K562 (cell line): ENCODE data around the gene ELAVL3. TPM values are rescaled to one million over a fixed set of nuclear protein-coding genes. Genes with fewer than 3 reads are reported as not detected.

Source experiments
- EHMT2 ChIP-seq: fragments of 450-650 bp; IDR thresholded peaks from 2 replicates; pipeline ENCODE4 v1.6.1; 2018; ENCODE audit warnings: antibody characterized with exemption
- HEY1 ChIP-seq: fragments of 250-450 bp; sonication (Bioruptor Pico); IDR thresholded peaks from 2 replicates; pipeline ENCODE4 v1.5.0; 2020; ENCODE audit warnings: mild to moderate bottlenecking, moderate library complexity, borderline replicate concordance
- L3MBTL2 ChIP-seq: fragments of 450-650 bp; IDR thresholded peaks from 2 replicates; pipeline ENCODE4 v1.6.1; 2016; ENCODE audit warnings: mild to moderate bottlenecking, moderate library complexity
- SIN3B ChIP-seq: fragments of 450-650 bp; IDR thresholded peaks from 2 replicates; pipeline ENCODE4 v1.6.1; 2017; ENCODE audit warnings: low read depth, mild to moderate bottlenecking, moderate library complexity
- ZBTB9 ChIP-seq: fragments of 450-650 bp; formaldehyde crosslinking; IDR thresholded peaks from 2 replicates; pipeline ENCODE4 v1.4.0; 2020; ENCODE audit warnings: mild to moderate bottlenecking, moderate library complexity
- ZNF121 ChIP-seq: sonication (generic); formaldehyde crosslinking; conservative IDR thresholded peaks from 2 replicates; pipeline ENCODE4 v1.8.0; 2022; ENCODE audit warnings: missing genetic modification reagents
- ZNF384 ChIP-seq: IDR thresholded peaks from 2 replicates; pipeline ENCODE4 v1.6.1; 2012; ENCODE audit warnings: low read depth, low read length, improper control_type of control experiment
- ZNF609 ChIP-seq: sonication (generic); formaldehyde crosslinking; IDR thresholded peaks from 2 replicates; pipeline ENCODE4 v1.8.1; 2023; ENCODE audit warnings: missing genetic modification reagents, mild to moderate bottlenecking, borderline replicate concordance
- polyA plus RNA-seq, 8 experiments: library from polyadenylated mRNA; depleted of rRNA in 4 of 8; stranded (reverse) in 5 of 8; unstranded in 3 of 8; fragments of >200 nt; fragmentation: Nextera tagmentation in 2 of 8; fragmentation: Illumina TruSeq in 1 of 8; extraction: Ambion mirVana in 2 of 8; extraction: Trizol in 1 of 8; gene quantifications; 2 replicates each; pipeline versions ENCODE4 v1.2.1 to v1.2.3, GENCODE V29; 2011 to 2014; ENCODE audit warnings: inconsistent platforms in 1 of 8, missing spikeins in 1 of 8
- total RNA-seq, 7 experiments: library from RNA; depleted of rRNA in 6 of 7; stranded (reverse); fragments of >200 nt in 6 of 7; fragmentation: Illumina TruSeq in 2 of 7; extraction: Trizol in 2 of 7; gene quantifications; 2 replicates each; pipeline versions ENCODE4 v1.2.1 to v1.2.3, GENCODE V29; 2011 to 2021; ENCODE audit warnings: low replicate concordance in 1 of 7

The ELAVL3 gene
- total and polyA plus RNA-seq, 9 of the 15 experiments (the other 6 are each of a cell fraction or from before 2014, with no cell fraction given): not detected

GRCh38 chr19:11426656-11427055 lies 54.2 kb downstream of the ELAVL3 start (continued):
- TF ChIP-seq ZNF609 (CRISPR knock-in tag) (no peak), ZBTB9 (CRISPR knock-in tag) (no peak), L3MBTL2 (no peak), HEY1 (CRISPR knock-in tag) (no peak), EHMT2 (no peak), ZNF384 (no peak), SIN3B (no peak), ZNF121 (CRISPR knock-in tag) (no peak)
